Immature natural killer cell (primary cell): Measurements from ENCODE around the gene TAS2R31. TPM values are rescaled to one million over a fixed set of nuclear protein-coding genes. Genes with fewer than 3 reads are reported as not detected.
"Not testable (repeated sequence)": the region's sequence is repeated elsewhere in the genome, so short reads cannot be mapped to it uniquely, and the experiment has no call there.

Experiments
- DNase-seq, 3 donors: peaks; one replicate each; pipeline ENCODE4 v3.0.0; 2022; ENCODE audit warnings: mixed read lengths in 1 of 3
- H3K27ac Mint-ChIP-seq, 6 donors: one replicate each; pipeline ENCODE4 v1.8.0; 2020; ENCODE audit warnings: mixed read lengths in 6 of 6, mild to moderate bottlenecking in 5 of 6, inconsistent platforms in 4 of 6, moderate library complexity in 3 of 6
- H3K27me3 Mint-ChIP-seq, 3 donors: one replicate each; pipeline ENCODE4 v1.8.0; 2020 to 2021; ENCODE audit warnings: low read depth in 3 of 3, mild to moderate bottlenecking in 3 of 3, mixed read lengths in 3 of 3, moderate library complexity in 3 of 3, inconsistent platforms in 1 of 3
- H3K36me3 Mint-ChIP-seq, 3 donors: one replicate each; pipeline ENCODE4 v1.8.0; 2020; ENCODE audit warnings: mixed read lengths in 3 of 3, inconsistent platforms in 2 of 3, mild to moderate bottlenecking in 2 of 3
- H3K4me1 Mint-ChIP-seq, 2 donors: one replicate each; pipeline ENCODE4 v1.8.0; 2020; ENCODE audit warnings: inconsistent platforms in 2 of 2, mild to moderate bottlenecking in 2 of 2, mixed read lengths in 2 of 2, moderate library complexity in 1 of 2
- H3K4me3 Mint-ChIP-seq, 5 donors: one replicate each; pipeline ENCODE4 v1.8.0; 2020; ENCODE audit warnings: mild to moderate bottlenecking in 5 of 5, mixed read lengths in 5 of 5, inconsistent platforms in 3 of 5, moderate library complexity in 3 of 5
- H3K9me3 Mint-ChIP-seq, 6 donors: one replicate each; pipeline ENCODE4 v1.8.0; 2020; ENCODE audit warnings: mild to moderate bottlenecking in 6 of 6, mixed read lengths in 6 of 6, inconsistent platforms in 4 of 6, moderate library complexity in 3 of 6
- polyA plus RNA-seq, 3 donors: library from polyadenylated mRNA; unstranded; fragments of 300-500 nt; fragmentation: Illumina TruSeq; gene quantifications; one replicate each; pipeline ENCODE4 v1.2.3, GENCODE V29; 2021

TAS2R31 gene, protein sequence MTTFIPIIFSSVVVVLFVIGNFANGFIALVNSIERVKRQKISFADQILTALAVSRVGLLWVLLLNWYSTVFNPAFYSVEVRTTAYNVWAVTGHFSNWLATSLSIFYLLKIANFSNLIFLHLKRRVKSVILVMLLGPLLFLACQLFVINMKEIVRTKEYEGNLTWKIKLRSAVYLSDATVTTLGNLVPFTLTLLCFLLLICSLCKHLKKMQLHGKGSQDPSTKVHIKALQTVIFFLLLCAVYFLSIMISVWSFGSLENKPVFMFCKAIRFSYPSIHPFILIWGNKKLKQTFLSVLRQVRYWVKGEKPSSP
- not detected for polyA plus RNA-seq

GRCh38 chr12:11031307-11031706 is at the start of gene TAS2R31:
TSS of gene TAS2R31 (minus strand) at chr12:11031407. CDS start at chr12:11031335, 72 bp downstream.
- Mint-ChIP-seq H3K27me3 (no peaks in the 10 kb centered on the region), H3K9me3 (peaks cover 0 to 1% (median 0%) of the 10 kb centered on the region in 6 donors), H3K4me3 (no peak within 1 kb of the TSS), H3K27ac (no peak within 1 kb of the TSS), H3K4me1 (peaks cover 0 to 30% of the 10 kb centered on the region in 2 donors), H3K36me3 (peaks cover 4 to 15% (median 8%) of the 10 kb centered on the region in 3 donors)
- DNase-seq = no peak

DNA sequence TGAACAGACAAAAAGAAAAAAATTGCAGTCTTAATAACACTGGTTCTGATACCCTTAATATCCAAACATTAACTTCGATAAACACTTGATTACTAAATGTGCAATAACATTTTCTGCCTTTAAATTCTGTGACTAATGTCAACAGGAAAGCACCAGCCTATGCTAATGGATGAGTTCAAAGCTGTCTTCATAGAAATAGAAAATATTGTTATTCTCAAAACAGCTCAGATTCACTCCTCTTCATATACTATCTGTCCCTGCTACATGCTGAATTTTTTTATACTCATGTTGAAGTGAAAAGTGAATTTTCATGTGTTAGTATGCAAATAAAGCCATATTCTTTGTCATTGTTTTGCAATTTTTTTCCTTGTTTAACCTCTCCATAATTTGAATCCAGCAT is 47.0 kb upstream of the TAS2R31 start:
- H3K4me3 Mint-ChIP-seq = no peak overlapping the region
- H3K9me3 Mint-ChIP-seq = peaks cover 0 to 10% (median 5%) of the 10 kb centered on the region in 6 donors
- peaks cover 3 to 10% (median 5%) of the 10 kb centered on the region in 3 donors for H3K36me3 Mint-ChIP-seq
- no peak overlapping the region for H3K27ac Mint-ChIP-seq
- no peaks in the 10 kb centered on the region for H3K27me3 Mint-ChIP-seq
- no peak for DNase-seq
- H3K4me1 Mint-ChIP-seq = peaks cover 2 to 6% of the 10 kb centered on the region in 2 donors

GRCh38 chr12:11075642-11076041 is 44.4 kb upstream of the TAS2R31 start:
- Mint-ChIP-seq H3K27ac (no peak overlapping the region), H3K4me1 (peaks cover 2 to 8% of the 10 kb centered on the region in 2 donors), H3K27me3 (no peaks in the 10 kb centered on the region), H3K36me3 (peaks cover 0 to 4% (median 0%) of the 10 kb centered on the region in 3 donors), H3K4me3 (no peak overlapping the region), H3K9me3 (peaks cover 0 to 4% (median 0%) of the 10 kb centered on the region in 6 donors)
- DNase-seq = no peak

- no peaks in the 10 kb centered on the region for H3K36me3 Mint-ChIP-seq
- H3K27ac Mint-ChIP-seq = no peak overlapping the region
- no peak overlapping the region for H3K4me3 Mint-ChIP-seq
- peaks cover 0 to 2% (median 0%) of the 10 kb centered on the region in 3 donors for H3K27me3 Mint-ChIP-seq
- H3K4me1 Mint-ChIP-seq = peaks cover 2 to 12% of the 10 kb centered on the region in 2 donors
- DNase-seq = no peak
- H3K9me3 Mint-ChIP-seq = no peaks in the 10 kb centered on the region
Observed at GRCh38 chr12:11071414-11071813, 40.2 kb upstream of the TAS2R31 start.

DNA sequence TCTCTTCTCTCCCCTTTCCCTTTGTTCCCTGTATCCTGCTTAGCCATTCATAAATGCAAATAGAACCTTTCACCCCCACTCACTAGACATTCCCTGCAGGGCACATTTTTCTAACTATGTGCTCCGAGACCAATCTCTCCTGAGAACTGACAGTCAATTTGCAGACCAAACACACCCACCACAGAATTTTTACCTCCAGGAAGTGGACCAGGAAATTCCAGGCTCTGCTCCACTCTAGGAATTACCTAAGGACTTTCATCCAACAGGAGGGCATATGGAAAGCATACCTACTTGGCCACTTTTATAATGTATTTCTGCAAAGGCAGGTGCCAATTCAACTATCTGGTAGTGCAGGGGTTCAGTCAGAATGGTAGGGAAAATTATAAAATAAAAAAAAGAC is 39.8 kb upstream of the TAS2R31 start:
- no peaks in the 10 kb centered on the region for H3K36me3 Mint-ChIP-seq
- no peak for DNase-seq
- no peak overlapping the region for H3K27ac Mint-ChIP-seq
- peaks cover 0 to 2% (median 0%) of the 10 kb centered on the region in 3 donors for H3K27me3 Mint-ChIP-seq
- H3K4me1 Mint-ChIP-seq = peaks cover 2 to 12% of the 10 kb centered on the region in 2 donors
- no peaks in the 10 kb centered on the region for H3K9me3 Mint-ChIP-seq
- no peak overlapping the region for H3K4me3 Mint-ChIP-seq

- Mint-ChIP-seq H3K27ac (no peak overlapping the region), H3K4me1 (peaks cover 2 to 12% of the 10 kb centered on the region in 2 donors)
Observed at GRCh38 chr12:11069854-11070365, 38.7 kb upstream of the TAS2R31 start.

GRCh38 chr12:11067514-11067913 is 36.3 kb upstream of the TAS2R31 start:
- H3K9me3 Mint-ChIP-seq = no peaks in the 10 kb centered on the region
- peaks cover 0 to 2% (median 0%) of the 10 kb centered on the region in 3 donors for H3K27me3 Mint-ChIP-seq
- H3K4me3 Mint-ChIP-seq = no peak overlapping the region
- peaks cover 0 to 14% of the 10 kb centered on the region in 2 donors for H3K4me1 Mint-ChIP-seq
- no peak for DNase-seq
- H3K36me3 Mint-ChIP-seq = no peaks in the 10 kb centered on the region
- H3K27ac Mint-ChIP-seq = no peak overlapping the region

More at GRCh38 chr12:11069854-11070365, 38.7 kb upstream of the TAS2R31 start:
- DNase-seq = no peak
- Mint-ChIP-seq H3K4me3 (no peak overlapping the region), H3K36me3 (no peaks in the 10 kb centered on the region), H3K27me3 (peaks cover 0 to 2% (median 0%) of the 10 kb centered on the region in 3 donors), H3K9me3 (no peaks in the 10 kb centered on the region)

GRCh38 chr12:11062194-11062593 is 31.0 kb upstream of the TAS2R31 start, which contains the start of gene TAS2R46:
TSS of gene TAS2R46 (minus strand) at chr12:11062294. CDS start at chr12:11062294, 0 bp downstream.
- H3K27me3 Mint-ChIP-seq, DNase-seq, H3K36me3 Mint-ChIP-seq, H3K9me3 Mint-ChIP-seq, H3K4me3 Mint-ChIP-seq: not testable (repeated sequence)
- Mint-ChIP-seq H3K27ac (peak within 1 kb of the TSS in 4 of 6 donors; percentile 14 to 35 (median 20)), H3K4me1 (peaks cover 8 to 40% of the 10 kb centered on the region in 2 donors)

- Mint-ChIP-seq H3K36me3 (no peaks in the 10 kb centered on the region), H3K27me3 (no peaks in the 10 kb centered on the region), H3K27ac (no peak overlapping the region), H3K4me3 (no peak overlapping the region), H3K4me1 (peaks cover 8 to 40% of the 10 kb centered on the region in 2 donors), H3K9me3 (no peaks in the 10 kb centered on the region)
- DNase-seq = no peak
Observed at GRCh38 chr12:11059784-11060183, 28.6 kb upstream of the TAS2R31 start.

- Mint-ChIP-seq H3K27me3 (no peaks in the 10 kb centered on the region), H3K4me1 (peaks cover 8 to 40% of the 10 kb centered on the region in 2 donors), H3K4me3 (no peak overlapping the region), H3K36me3 (no peaks in the 10 kb centered on the region), H3K9me3 (no peaks in the 10 kb centered on the region), H3K27ac (no peak overlapping the region)
- DNase-seq = no peak
Observed at GRCh38 chr12:11059041-11059440, 27.8 kb upstream of the TAS2R31 start.

DNA sequence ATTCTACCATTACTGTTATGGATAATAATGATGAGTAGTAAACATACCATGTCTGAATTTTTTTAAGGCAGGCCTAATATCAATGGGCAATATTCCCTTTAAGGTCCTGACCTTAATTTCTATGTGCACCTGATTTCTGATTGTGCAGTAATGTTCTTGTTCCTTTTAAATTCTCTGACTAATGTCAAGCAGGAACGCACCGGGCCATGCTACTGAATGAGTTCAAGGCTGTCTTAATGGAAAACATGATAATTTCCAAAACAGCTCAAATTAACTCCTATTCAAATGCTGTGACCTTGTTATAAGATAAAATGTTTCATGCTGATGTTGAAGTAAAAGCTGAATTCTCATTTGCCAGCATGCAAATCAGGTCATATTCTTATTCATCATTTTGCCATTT is 24.1 kb upstream of the TAS2R31 start:
- peaks cover 9 to 12% (median 10%) of the 10 kb centered on the region in 3 donors for H3K36me3 Mint-ChIP-seq
- no peak overlapping the region for H3K4me3 Mint-ChIP-seq
- DNase-seq = no peak
- no peaks in the 10 kb centered on the region for H3K27me3 Mint-ChIP-seq
- peaks cover 2 to 9% (median 4%) of the 10 kb centered on the region in 6 donors for H3K9me3 Mint-ChIP-seq
- peaks cover 2 to 18% of the 10 kb centered on the region in 2 donors for H3K4me1 Mint-ChIP-seq
- H3K27ac Mint-ChIP-seq = no peak overlapping the region

DNA sequence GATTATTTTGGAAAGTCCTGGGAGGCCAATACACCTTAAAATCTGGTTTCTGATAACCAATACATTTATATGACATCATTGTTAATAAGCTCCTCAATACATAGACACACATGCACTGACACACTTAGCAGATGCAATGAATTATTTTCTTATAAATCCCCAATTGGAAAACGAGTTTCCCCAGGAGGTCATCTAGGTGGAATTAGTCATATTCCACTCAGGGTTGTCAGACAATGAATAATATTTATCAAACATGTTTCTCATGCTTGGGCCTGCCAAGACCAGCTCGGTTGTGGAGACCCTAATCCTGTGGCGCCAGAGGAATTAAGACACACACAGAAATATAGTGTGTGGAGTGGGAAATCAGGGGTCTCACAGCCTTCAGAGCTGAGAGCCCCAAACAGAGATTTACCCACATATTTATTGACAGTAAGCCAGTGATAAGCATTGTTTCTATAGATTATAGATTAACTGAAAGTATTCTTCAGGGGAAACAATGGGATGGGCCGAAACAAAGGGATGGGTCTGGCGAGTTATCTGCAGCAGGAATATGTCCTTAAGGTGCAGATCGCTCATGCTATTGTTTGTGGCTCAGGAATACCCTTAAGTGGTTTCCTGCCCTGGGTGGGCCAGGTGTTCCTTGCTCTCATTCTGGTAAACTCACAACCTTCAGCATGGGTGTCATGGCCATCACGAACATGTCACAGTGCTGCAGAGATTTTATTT is 18.8 kb upstream of the TAS2R31 start:
- peaks cover 2 to 24% of the 10 kb centered on the region in 2 donors for H3K4me1 Mint-ChIP-seq
- H3K4me3 Mint-ChIP-seq, DNase-seq, H3K27ac Mint-ChIP-seq, H3K27me3 Mint-ChIP-seq: not testable (repeated sequence)
- peaks cover 21 to 27% (median 23%) of the 10 kb centered on the region in 3 donors for H3K36me3 Mint-ChIP-seq
- H3K9me3 Mint-ChIP-seq = peaks cover 2 to 11% (median 6%) of the 10 kb centered on the region in 6 donors

- H3K36me3 Mint-ChIP-seq = peaks cover 6 to 37% (median 36%) of the 10 kb centered on the region in 3 donors
- not testable (repeated sequence) for DNase-seq, H3K9me3 Mint-ChIP-seq, H3K27me3 Mint-ChIP-seq, H3K27ac Mint-ChIP-seq, H3K4me3 Mint-ChIP-seq
- H3K4me1 Mint-ChIP-seq = peaks cover 8 to 35% of the 10 kb centered on the region in 2 donors
Observed at GRCh38 chr12:11041366-11041765, 10.2 kb upstream of the TAS2R31 start.

- Mint-ChIP-seq H3K27ac (no peak overlapping the region), H3K4me3 (no peak overlapping the region), H3K36me3 (peaks cover 3 to 39% (median 33%) of the 10 kb centered on the region in 3 donors), H3K9me3 (no peaks in the 10 kb centered on the region), H3K27me3 (no peaks in the 10 kb centered on the region), H3K4me1 (peaks cover 8 to 34% of the 10 kb centered on the region in 2 donors)
- no peak for DNase-seq
Observed at GRCh38 chr12:11040162-11040561, 9.0 kb upstream of the TAS2R31 start.
